IMR-90 (cell line): ENCODE data around the gene CABP4. TPM values are rescaled to one million over a fixed set of nuclear protein-coding genes. Genes with fewer than 3 reads are reported as not detected.
"Not testable (repeated sequence)": the region's sequence is repeated elsewhere in the genome, so short reads cannot be mapped to it uniquely, and the experiment has no call there.

Experiments used
- ATAC-seq: fragments of 200-7000 bp; cut with Tn5 transposase; 2 replicates; pipeline ENCODE4 v1.9.1; 2020; ENCODE audit warnings: low read depth, mild to moderate bottlenecking, moderate library complexity
- BruUV-seq: library from RNA; stranded (reverse); fragments of 400-500 nt; replicated peaks from 2 replicates; lab custom pipeline; 2021; lab: Mats Ljungman, UMichigan
- CTCF ChIA-PET: fragments of 300-600 bp; formaldehyde crosslinking; extraction: SDS; loops from one replicate; lab custom pipeline; 2021; ENCODE audit warnings: antibody characterized with exemption; lab: Yijun Ruan, JAX
- POLR2A ChIA-PET: fragments of 300-600 bp; sonication (Branson Sonifier 250); formaldehyde crosslinking; loops from one replicate; lab custom pipeline; 2022; ENCODE audit warnings: antibody characterized with exemption; ENCODE audit not compliant: unreplicated experiment; lab: Charles Lee
- DNase-seq: peaks from one replicate; pipeline ENCODE4 v3.0.0; 2013
- H2AFZ ChIP-seq: replicated peaks from 2 replicates; pipeline ENCODE3; 2013; ENCODE audit warnings: low read length, mild to moderate bottlenecking; ENCODE audit not compliant: poor library complexity
- H2AK5ac ChIP-seq: 2 replicates; pipeline ENCODE4 v1.6.1; 2013; ENCODE audit warnings: low read depth, low read length, inconsistent platforms
- H2AK9ac ChIP-seq: replicated peaks from 2 replicates; pipeline ENCODE3; 2013; ENCODE audit warnings: mild to moderate bottlenecking, low read depth, low read length, moderate library complexity; ENCODE audit not compliant: poor library complexity
- H2BK120ac ChIP-seq: 2 replicates; pipeline ENCODE4 v1.6.1; 2013; ENCODE audit warnings: low read depth, low read length, inconsistent platforms
- H2BK15ac ChIP-seq: 3 replicates; pipeline ENCODE4 v1.6.1; 2013; ENCODE audit warnings: low read depth, low read length, inconsistent platforms
- H2BK20ac ChIP-seq: 2 replicates; pipeline ENCODE4 v1.6.1; 2013; ENCODE audit warnings: low read depth, mild to moderate bottlenecking, inconsistent platforms, low read length, moderate library complexity
- H2BK5ac ChIP-seq: 2 replicates; pipeline ENCODE4 v1.6.1; 2013; ENCODE audit warnings: mild to moderate bottlenecking, low read depth, low read length, inconsistent platforms; ENCODE audit not compliant: poor library complexity, severe bottlenecking
- H3K14ac ChIP-seq: replicated peaks from 2 replicates; pipeline ENCODE4 v1.6.1; 2013; ENCODE audit warnings: low read depth, low read length, inconsistent platforms
- H3K18ac ChIP-seq: 2 replicates; pipeline ENCODE4 v1.6.1; 2013; ENCODE audit warnings: low read depth, low read length, control low read depth
- H3K23ac ChIP-seq: 2 replicates; pipeline ENCODE4 v1.6.1; 2013; ENCODE audit warnings: low read depth, low read length, inconsistent platforms
- H3K27ac ChIP-seq: 2 replicates; pipeline ENCODE4 v1.5.1; 2013; ENCODE audit warnings: mild to moderate bottlenecking, control low read depth, low read length; ENCODE audit not compliant: insufficient read depth
- H3K27me3 ChIP-seq: 2 replicates; pipeline ENCODE4 v1.6.1; 2013; ENCODE audit warnings: low read length; ENCODE audit not compliant: control insufficient read depth, insufficient read depth
- H3K36me3 ChIP-seq: 2 replicates; pipeline ENCODE4 v1.6.1; 2013; ENCODE audit warnings: low read length, mixed read lengths; ENCODE audit not compliant: control insufficient read depth, insufficient read depth
- H3K4ac ChIP-seq: 2 replicates; pipeline ENCODE4 v1.6.1; 2013; ENCODE audit warnings: low read depth, low read length, inconsistent platforms
- H3K4me1 ChIP-seq: 2 replicates; pipeline ENCODE4 v1.6.1; 2013; ENCODE audit warnings: low read length, mixed read lengths; ENCODE audit not compliant: control insufficient read depth, insufficient read depth
- H3K4me2 ChIP-seq: 2 replicates; pipeline ENCODE4 v1.6.1; 2013; ENCODE audit warnings: low read depth, mild to moderate bottlenecking, control low read depth, low read length, moderate library complexity
- H3K4me3 ChIP-seq: 2 replicates; pipeline ENCODE4 v1.5.1; 2013; ENCODE audit warnings: low read depth, mild to moderate bottlenecking, control low read depth, low read length, moderate library complexity; ENCODE audit not compliant: insufficient read depth
- H3K56ac ChIP-seq: 2 replicates; pipeline ENCODE4 v1.6.1; 2013; ENCODE audit warnings: low read length, inconsistent platforms; ENCODE audit not compliant: insufficient read depth; ENCODE audit errors: extremely low read depth
- H3K79me1 ChIP-seq, 2 experiments: 2 replicates each; pipeline ENCODE4 v1.6.1; 2013; ENCODE audit warnings: low read length in 2 of 2, inconsistent platforms in 1 of 2, low read depth in 1 of 2
- H3K9ac ChIP-seq: 2 replicates; pipeline ENCODE4 v1.6.1; 2013; ENCODE audit warnings: low read depth, low read length, control low read depth
- H3K9me1 ChIP-seq: 2 replicates; pipeline ENCODE4 v1.6.1; 2013; ENCODE audit warnings: low read length, inconsistent platforms; ENCODE audit not compliant: insufficient read depth
- H3K9me3 ChIP-seq: 2 replicates; pipeline ENCODE4 v1.6.1; 2013; ENCODE audit warnings: low read length; ENCODE audit not compliant: control insufficient read depth, insufficient read depth
- H4K20me1 ChIP-seq: 2 replicates; pipeline ENCODE4 v1.6.1; 2013; ENCODE audit warnings: low read length, inconsistent platforms; ENCODE audit not compliant: insufficient read depth
- H4K5ac ChIP-seq: 2 replicates; pipeline ENCODE4 v1.6.1; 2013; ENCODE audit warnings: mild to moderate bottlenecking, low read depth, low read length, control low read depth
- H4K8ac ChIP-seq, 2 experiments: 2 replicates each; pipeline ENCODE4 v1.6.1; 2013; ENCODE audit warnings: low read depth in 2 of 2, low read length in 2 of 2, control low read depth in 1 of 2, inconsistent platforms in 1 of 2
- H4K91ac ChIP-seq: 2 replicates; pipeline ENCODE4 v1.6.1; 2013; ENCODE audit warnings: low read depth, low read length, inconsistent platforms; ENCODE audit not compliant: insufficient read depth
- BHLHE40 ChIP-seq: fragments of 150-350 bp; IDR thresholded peaks from 2 replicates; pipeline ENCODE4 v1.6.1; 2016; ENCODE audit warnings: mild to moderate bottlenecking, low read depth, low read length
- RCOR1 ChIP-seq: IDR thresholded peaks from 2 replicates; pipeline ENCODE4 v1.6.1; 2012; ENCODE audit warnings: mild to moderate bottlenecking, low read length, improper control_type of control experiment; ENCODE audit not compliant: insufficient replicate concordance
- WGBS, 2 experiments: methylation state at CpG; one replicate each; pipeline versions ENCODE4 v1.1.5 to v1.1.7; 2013; ENCODE audit warnings: missing lambda C conversion rate in 2 of 2; ENCODE audit not compliant: insufficient read length in 1 of 2; ENCODE audit errors: extremely low coverage in 2 of 2; 5-methylcytosine and 5-hydroxymethylcytosine counted together
- dilution Hi-C: fragments of 300-500 bp; cut with HindIII; formaldehyde crosslinking; loops from one replicate; pipeline ENCODE4 v1.14.3; 2018; ENCODE audit warnings: low sequenced_read_pairs; ENCODE audit not compliant: unreplicated experiment
- in situ Hi-C: fragments of 300-500 bp; cut with MboI; formaldehyde crosslinking; loops from 3 replicates; pipeline ENCODE4 v1.14.3; 2019; ENCODE audit warnings: low sequenced_read_pairs, inconsistent platforms, mixed read lengths
- intact Hi-C: fragments of 100-400 bp; cut with micrococcal nuclease; formaldehyde crosslinking; loops from 2 replicates; pipeline ENCODE4 v1.10.0; 2022
- polyA plus RNA-seq, 3 experiments: library from polyadenylated mRNA; depleted of rRNA; stranded (reverse); fragments of >200 nt; gene quantifications; 2 replicates each; pipeline ENCODE4 v1.2.3, GENCODE V29; 2012; ENCODE audit warnings: low replicate concordance in 1 of 3
- total RNA-seq: library from RNA; depleted of rRNA; stranded (reverse); fragments of >200 nt; gene quantifications from 2 replicates; pipeline ENCODE4 v1.2.3, GENCODE V29; 2012

The CABP4 gene
- total and polyA plus RNA-seq, 2 of the 4 experiments (the other 2 are of a cell fraction) = not detected

DNA sequence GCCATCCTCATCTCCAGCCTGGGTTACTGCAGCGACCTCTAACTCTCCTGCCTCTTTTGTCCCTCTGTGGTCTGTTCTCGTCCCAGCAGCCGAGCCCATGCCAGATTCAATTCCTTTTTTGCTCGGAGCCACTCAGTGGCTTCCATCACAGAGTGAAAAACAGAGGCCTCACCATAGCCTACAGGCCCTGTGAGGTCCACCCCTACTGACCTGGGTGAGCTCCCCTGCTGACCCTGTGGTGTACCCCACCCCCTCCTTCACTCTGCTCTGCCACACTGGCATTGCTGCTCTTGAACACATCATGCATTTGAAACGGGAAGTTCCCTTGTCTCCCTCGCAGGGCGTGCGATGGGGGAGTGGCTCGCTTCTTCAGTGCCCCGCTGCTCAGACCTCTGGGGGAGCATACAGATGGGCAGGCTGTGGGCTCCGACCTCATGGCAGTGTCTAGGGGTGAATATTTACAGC lies 29.7 kb downstream of the CABP4 start (continued):
- no peak for TF ChIP-seq RCOR1
- no peak for TF ChIP-seq BHLHE40

DNA sequence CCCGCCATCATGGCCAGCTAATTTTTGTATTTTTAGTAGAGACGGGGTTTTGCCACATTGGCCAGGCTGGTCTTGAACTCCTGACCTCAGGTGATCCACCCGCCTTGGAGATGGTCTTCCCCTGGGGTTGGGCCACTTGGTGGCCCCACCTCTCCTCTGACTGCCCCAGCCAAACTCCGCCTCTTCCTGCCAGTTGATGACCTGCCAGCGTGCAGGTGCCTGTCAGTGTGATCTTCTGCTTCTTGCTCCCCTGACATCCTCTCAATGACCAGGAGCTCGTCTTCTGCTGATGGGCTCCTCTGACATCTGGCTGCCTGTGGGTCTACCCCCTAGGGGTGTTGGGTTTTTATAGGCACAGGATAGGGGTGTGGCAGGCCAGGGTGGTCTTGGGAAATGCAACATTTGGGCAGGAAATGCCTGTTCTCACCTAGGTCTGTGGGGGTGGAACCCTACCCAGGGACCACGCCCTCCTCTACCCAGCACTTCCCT lies 30.8 kb downstream of the CABP4 start:
- H2BK15ac ChIP-seq, H3K18ac ChIP-seq, H3K27me3 ChIP-seq, intact Hi-C loops, H2BK5ac ChIP-seq, H3K4me2 ChIP-seq, BruUV-seq, H3K4ac ChIP-seq, H2BK20ac ChIP-seq, H3K23ac ChIP-seq, H3K27ac ChIP-seq, H4K20me1 ChIP-seq, H4K8ac ChIP-seq, ATAC-seq, POLR2A ChIA-PET, H3K9me3 ChIP-seq, H3K9ac ChIP-seq, H3K14ac ChIP-seq, H2AK5ac ChIP-seq, H3K56ac ChIP-seq, DNase-seq, dilution Hi-C loops, H2AFZ ChIP-seq, H2BK120ac ChIP-seq, H4K91ac ChIP-seq, H3K4me3 ChIP-seq, CTCF ChIA-PET, H4K5ac ChIP-seq, in situ Hi-C loops, H3K4me1 ChIP-seq, H2AK9ac ChIP-seq: not testable (repeated sequence)
- Histone ChIP-seq H3K36me3 (peaks cover 23% of the 10 kb centered on the region), H3K79me1 (peaks cover 14 to 38% of the 10 kb centered on the region in 2 experiments), H3K9me1 (peaks cover 19% of the 10 kb centered on the region)
- WGBS, 2 experiments = 86% methylated on average over 2 of the region's 7 CpGs; no CpG with 5 or more reads in 1 of the 2 experiments
